Left renal pelvis (tissue), 4 donors: Measurements from ENCODE around the gene FGF3. TPM values are rescaled to one million over a fixed set of nuclear protein-coding genes. Genes with fewer than 3 reads are reported as not detected.

Experiments
- DNase-seq, 4 donors: peaks; one replicate each; pipeline ENCODE4 v3.0.0-alpha.2; 2013; ENCODE audit warnings: low read depth in 4 of 4, low spot score in 3 of 4
- polyA plus RNA-seq, 4 donors: library from polyadenylated mRNA; unstranded; fragments of 120-200 nt; gene quantifications; one replicate each; pipeline ENCODE4 v1.2.1, GENCODE V29; 2013; ENCODE audit not compliant: insufficient read length in 4 of 4

Gene FGF3
- polyA plus RNA-seq, 4 donors = not detected

DNA sequence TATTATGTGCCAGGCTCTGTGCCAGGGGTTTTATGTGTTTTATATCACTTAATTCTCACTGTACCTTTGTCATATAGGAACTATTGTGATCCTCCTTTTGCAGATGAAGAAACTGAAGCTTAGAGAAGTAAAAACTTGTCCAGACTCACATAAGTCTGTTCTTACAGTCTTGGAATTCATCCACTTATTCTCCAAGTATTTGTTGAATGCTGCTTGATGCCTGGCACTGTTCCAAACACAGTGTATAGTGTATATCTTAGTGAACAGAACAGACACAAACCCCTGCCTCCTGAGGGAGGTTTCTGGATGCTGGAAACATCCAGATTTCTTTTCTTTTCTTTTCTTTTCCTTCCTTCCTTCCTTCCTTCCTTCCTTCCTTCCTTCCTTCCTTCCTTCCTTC is 29.0 kb upstream of the FGF3 start:
- DNase-seq = no peak

DNA sequence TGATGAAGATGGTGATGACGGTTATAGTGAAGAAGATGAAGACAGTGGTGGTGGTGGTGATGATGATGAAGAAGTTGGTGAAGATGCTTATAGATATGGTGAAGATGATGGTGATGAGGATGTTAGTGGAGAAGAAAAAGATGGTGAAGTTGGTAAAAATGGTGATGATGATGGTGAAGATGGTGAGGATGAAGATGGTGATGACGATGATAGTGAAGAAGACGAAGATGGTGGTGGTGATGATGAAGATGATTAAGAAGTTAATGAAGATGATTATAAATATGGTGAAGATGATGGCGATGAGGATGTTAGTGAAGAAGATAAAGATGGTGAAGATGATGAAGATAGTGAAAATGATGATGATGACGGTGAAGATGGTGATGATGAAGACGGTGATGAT is 25.2 kb upstream of the FGF3 start:
- no peak for DNase-seq

DNA sequence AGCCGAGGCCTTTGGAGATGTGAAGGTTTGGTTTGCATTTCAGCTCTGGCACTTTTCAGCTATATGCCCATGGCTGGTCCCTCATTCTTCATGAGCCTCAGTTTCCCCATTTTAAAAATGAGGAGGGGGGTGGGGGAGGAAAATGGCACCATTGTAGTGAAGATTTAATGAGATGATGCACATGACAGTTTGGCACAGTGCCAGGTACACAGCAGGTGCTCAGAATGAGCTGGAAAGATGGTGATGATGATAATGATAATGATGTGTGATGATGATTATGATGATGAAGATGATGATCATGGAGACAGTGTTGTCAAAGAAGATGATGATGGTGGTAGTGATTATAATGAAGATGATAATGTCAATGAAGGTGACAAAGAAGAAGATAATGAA is 24.3 kb upstream of the FGF3 start:
- no peak for DNase-seq

DNA sequence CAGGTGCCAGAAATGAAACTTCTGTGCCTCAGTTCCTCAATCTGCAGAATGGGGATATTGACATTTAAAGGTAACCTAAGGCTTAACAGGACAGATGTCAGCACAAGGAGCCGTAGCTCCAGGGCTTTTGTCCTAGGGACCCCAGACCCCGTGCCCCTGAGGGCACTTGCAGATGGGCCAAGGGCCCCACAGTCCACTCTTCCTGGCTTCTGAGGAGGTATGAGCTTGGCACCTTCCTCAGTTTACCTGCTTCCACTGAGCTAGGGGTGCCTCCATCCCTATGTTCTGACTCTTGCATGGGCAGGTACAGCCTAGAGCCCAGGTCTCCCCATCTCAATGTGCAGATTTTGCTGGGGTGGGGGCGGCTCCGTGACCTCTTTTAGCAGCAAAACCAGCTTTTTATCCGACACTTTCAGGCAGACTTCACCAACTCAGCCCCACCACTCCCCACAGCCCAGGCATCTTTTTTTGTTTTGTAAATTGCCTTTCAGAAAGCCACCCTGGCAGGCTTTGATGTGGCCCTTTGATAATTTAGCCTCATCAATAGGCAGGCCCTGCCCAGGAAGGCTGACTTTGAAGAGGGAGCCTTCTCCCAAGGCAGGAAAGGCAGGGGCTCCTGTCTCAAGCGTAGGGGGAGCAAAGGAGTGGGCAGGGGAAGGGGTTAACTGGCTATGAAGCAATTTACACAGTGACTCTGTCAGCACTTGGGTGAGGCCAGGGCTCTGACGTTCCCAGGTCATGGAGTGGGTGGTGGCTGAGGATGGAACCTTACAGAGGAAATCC is 23.7 kb upstream of the FGF3 start:
- no peak for DNase-seq

GRCh38 chr11:69841859-69842698 is 22.9 kb upstream of the FGF3 start:
- no peak for DNase-seq

GRCh38 chr11:69841170-69841858 is 22.1 kb upstream of the FGF3 start:
- no peak for DNase-seq

DNA sequence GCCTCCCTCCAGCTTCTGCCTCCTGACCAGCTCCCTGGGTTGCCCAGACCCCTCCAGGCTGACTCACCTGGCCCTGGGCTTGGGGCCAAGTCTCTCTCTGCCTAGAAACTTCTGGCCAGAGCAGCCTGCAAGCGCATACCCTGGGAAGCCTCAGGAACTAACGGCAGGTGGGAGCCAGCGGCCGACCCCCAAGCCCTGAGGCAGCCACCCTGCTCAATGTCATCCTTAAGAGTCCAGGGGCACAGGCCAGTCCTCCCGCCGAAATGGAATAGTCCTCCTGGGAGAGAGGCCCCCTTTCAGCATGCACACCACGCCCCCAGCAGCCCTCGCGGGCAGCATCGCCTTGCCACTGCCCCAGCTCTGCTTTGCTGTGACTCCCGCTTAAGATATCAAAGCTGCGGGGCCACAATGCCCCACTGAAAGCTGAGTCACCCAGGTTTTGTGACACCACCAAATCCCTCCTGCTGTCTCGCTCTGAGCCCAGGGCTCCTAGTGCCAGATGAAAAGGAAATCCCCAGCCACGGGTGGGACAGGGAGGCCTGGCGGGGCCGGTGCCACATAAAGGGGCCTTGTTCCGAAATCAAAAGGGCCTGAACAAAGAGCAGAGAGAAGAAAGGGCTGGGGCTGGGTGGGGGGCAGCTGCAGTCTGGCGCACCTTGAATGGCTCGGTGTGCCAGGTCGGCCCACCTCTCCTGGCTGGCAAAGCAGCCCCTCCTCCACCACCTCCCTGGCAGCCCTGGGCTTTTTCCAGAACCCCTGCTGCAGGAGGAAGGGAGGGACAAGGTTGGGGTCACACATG is 21.4 kb upstream of the FGF3 start:
- DNase-seq = no peak

GRCh38 chr11:69839516-69839915 is 20.3 kb upstream of the FGF3 start:
- no peak for DNase-seq

DNA sequence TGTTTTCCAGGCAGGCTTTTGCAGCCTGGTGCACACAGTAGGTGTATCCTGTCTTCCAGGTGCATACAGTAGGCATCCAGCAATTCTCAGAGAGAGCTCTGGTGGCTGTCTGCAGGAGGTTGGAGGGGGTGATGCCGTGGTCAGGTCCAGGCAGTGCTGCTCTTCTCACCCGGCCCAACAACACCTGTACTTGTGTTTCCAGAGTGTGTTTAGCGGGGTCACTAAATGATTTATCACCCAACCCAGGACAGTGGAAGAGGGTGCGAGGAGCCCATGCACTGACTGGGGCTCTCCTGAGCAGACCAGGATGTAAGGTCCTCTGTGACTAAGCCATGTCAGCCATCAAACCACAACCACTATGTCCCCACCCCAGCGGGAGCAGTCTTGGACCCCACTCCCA is 18.6 kb upstream of the FGF3 start:
- DNase-seq = no peak

- no peak for DNase-seq
Observed at GRCh38 chr11:69836401-69836800, 17.2 kb upstream of the FGF3 start.

DNA sequence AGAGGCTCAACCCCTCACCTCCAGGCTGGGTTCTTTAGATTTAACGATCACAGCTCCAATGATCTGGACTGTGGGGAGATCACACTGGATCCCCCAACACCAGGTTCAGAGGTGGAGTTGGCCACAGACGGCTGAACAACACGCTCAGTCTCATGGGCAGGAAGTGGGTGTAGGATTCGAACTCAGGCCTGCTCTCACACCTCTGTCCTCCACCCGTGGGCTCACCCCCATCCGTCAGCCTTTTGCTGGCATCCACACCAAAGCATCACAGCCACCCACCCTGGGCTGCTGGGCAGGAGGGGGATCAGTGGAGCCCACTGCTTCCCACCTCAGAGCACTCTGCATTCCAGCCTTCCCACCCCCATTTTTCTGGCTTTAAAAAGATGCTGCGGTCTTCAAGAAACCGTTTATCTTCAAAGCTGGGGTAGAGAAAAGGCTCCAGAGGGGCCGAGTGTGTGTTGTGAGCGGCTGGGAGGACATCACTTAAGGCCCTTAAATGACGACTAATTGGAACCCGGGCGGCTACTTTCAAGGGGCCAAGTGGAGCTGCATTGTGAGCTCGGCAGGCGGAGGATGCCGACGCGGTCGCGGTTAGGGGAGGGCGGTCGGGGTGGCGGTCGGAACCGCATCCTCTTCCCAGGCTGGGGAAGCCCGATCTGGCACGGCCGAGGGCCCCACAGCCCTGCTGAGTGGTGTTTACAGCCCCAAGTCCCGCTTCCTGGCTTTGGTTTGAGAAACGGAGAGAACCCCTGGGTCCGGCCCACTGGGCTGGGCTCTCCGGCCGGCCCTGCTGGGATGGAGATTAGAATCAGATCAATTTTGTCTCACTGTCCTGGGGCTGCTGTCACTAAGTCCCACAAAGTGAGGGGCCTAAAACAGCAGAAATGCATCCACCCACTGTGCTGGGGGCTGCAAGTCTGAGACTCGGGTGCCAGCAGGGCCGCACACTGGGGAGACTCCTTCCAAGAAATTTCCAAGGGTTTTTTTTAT is 15.9 kb upstream of the FGF3 start:
- DNase-seq = no peak

GRCh38 chr11:69834251-69834650 is 15.0 kb upstream of the FGF3 start:
- no peak for DNase-seq

GRCh38 chr11:69832561-69833413 is 13.6 kb upstream of the FGF3 start:
- DNase-seq = no peak

- no peak for DNase-seq
Observed at GRCh38 chr11:69831985-69832384, 12.8 kb upstream of the FGF3 start.

DNA sequence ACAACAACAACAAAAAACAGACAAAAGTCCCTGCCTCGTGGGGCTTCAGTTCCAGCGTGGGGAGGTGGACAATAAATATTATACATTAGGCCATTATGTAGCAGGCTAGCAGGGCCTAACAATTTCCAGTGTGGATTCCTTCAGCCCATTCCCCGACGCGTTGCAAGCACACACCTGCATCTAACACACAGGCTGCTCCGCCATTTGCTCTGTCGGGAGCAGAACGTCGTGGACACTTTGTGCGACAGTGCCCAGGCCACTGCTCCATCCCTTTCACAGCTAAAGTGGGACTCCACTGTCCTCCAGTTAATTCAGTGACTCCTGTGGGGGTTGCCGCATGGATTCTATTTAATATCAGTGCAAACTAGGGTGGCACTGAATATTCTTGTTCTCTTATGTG is 10.9 kb upstream of the FGF3 start:
- DNase-seq = no peak

GRCh38 chr11:69828971-69829344 is 9.7 kb upstream of the FGF3 start:
- no peak for DNase-seq

DNA sequence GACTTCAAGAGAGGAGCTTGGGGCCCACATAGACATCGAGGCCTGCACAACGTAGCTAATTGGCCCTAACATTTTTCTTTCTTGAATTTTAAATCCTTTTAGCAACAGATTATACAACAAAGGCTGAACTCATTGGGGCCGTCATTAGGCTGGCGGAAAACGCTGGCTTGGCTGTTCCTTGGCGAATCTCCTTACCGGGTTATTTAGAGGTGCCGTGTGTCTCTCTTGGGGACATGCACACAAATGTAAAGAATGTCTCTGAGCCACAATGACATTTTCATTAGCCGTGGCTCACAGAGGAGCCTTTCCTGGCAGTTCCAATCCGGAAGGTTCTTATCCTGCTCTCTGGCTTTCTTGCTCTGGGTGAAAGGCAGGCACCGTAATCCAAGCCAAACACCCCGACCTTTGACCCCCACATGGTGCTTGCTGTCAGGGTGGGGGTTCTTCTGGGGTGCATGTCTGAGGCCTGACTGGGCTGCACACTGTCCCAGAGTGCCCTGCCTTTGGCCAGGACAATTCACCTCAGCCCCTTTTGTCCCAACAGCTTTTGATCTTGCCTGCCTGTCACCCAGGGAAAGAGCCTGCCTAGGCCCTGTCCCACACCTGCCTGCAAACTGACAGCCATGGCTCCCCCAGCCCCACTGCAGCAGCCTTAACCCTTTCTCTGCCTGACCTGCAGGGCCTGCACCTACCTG is 9.2 kb upstream of the FGF3 start:
- DNase-seq = no peak

- no peak for DNase-seq
Observed at GRCh38 chr11:69826773-69827172, 7.6 kb upstream of the FGF3 start.
